Activated naive CD8-positive, alpha-beta T cell treated with anti-CD3 and anti-CD28 coated beads, Interleukin-2, amount 50 U/mL, for 24 hours (primary cell): Measurements from ENCODE around the gene PRR13.

Experiments used
- ATAC-seq: fragments of 150-1000 bp; cut with Tn5 transposase; one replicate; pipeline ENCODE4 v1.10.0; 2021
- DNase-seq: peaks from one replicate; pipeline ENCODE4 v3.0.0; 2021
- H3K27ac Mint-ChIP-seq: one replicate; pipeline ENCODE4 v1.8.0; 2021; ENCODE audit warnings: mild to moderate bottlenecking, mixed read lengths
- H3K27me3 Mint-ChIP-seq: one replicate; pipeline ENCODE4 v1.8.0; 2021; ENCODE audit warnings: mixed read lengths
- H3K36me3 Mint-ChIP-seq: one replicate; pipeline ENCODE4 v1.8.0; 2021; ENCODE audit warnings: low read depth, mixed read lengths
- H3K4me1 Mint-ChIP-seq: one replicate; pipeline ENCODE4 v1.8.0; 2021; ENCODE audit warnings: mixed read lengths
- H3K4me3 Mint-ChIP-seq: one replicate; pipeline ENCODE4 v1.8.0; 2021; ENCODE audit warnings: mild to moderate bottlenecking, moderate library complexity, mixed read lengths
- H3K9me3 Mint-ChIP-seq: one replicate; pipeline ENCODE4 v1.8.0; 2021; ENCODE audit warnings: mixed read lengths

PRR13 gene

GRCh38 chr12:53453953-53454640 is 12.6 kb downstream of the PRR13 start:
- H3K4me1 Mint-ChIP-seq: peaks cover 53% of the 10 kb centered on the region
- DNase-seq (no peak), ATAC-seq (no peak)
- peak overlapping the region; percentile 97 for H3K4me3 Mint-ChIP-seq
- peaks cover 63% of the 10 kb centered on the region for H3K36me3 Mint-ChIP-seq
- no peaks in the 10 kb centered on the region for H3K27me3 Mint-ChIP-seq
- H3K27ac Mint-ChIP-seq: peak overlapping the region; percentile 99
- no peaks in the 10 kb centered on the region for H3K9me3 Mint-ChIP-seq

GRCh38 chr12:53454707-53455106 is 13.2 kb downstream of the PRR13 start:
- H3K27ac Mint-ChIP-seq: peak overlapping the region; percentile 99
- DNase-seq (no peak), ATAC-seq (no peak)
- no peaks in the 10 kb centered on the region for H3K27me3 Mint-ChIP-seq
- peaks cover 56% of the 10 kb centered on the region for H3K4me1 Mint-ChIP-seq
- peak overlapping the region; percentile 97 for H3K4me3 Mint-ChIP-seq
- no peaks in the 10 kb centered on the region for H3K9me3 Mint-ChIP-seq
- H3K36me3 Mint-ChIP-seq: peaks cover 67% of the 10 kb centered on the region

GRCh38 chr12:53456654-53457366 is 15.3 kb downstream of the PRR13 start:
- peaks cover 65% of the 10 kb centered on the region for H3K4me1 Mint-ChIP-seq
- no peaks in the 10 kb centered on the region for H3K27me3 Mint-ChIP-seq
- no peak for DNase-seq
- no peak overlapping the region for H3K4me3 Mint-ChIP-seq
- H3K27ac Mint-ChIP-seq: no peak overlapping the region
- no peaks in the 10 kb centered on the region for H3K9me3 Mint-ChIP-seq
- peaks cover 85% of the 10 kb centered on the region for H3K36me3 Mint-ChIP-seq
- no peak for ATAC-seq

- H3K4me1 Mint-ChIP-seq: peaks cover 66% of the 10 kb centered on the region
- peak overlapping the region; percentile 62 for H3K27ac Mint-ChIP-seq
- no peak for ATAC-seq
These were observed 17.6 kb downstream of the PRR13 start for GRCh38 chr12:53459097-53459496.

GRCh38 chr12:53461059-53461458 is 19.5 kb downstream of the PRR13 start:
- no peak for DNase-seq
- no peak overlapping the region for H3K4me3 Mint-ChIP-seq
- peaks cover 90% of the 10 kb centered on the region for H3K36me3 Mint-ChIP-seq

More at GRCh38 chr12:53459097-53459496, 17.6 kb downstream of the PRR13 start:
- DNase-seq: no peak
- Mint-ChIP-seq H3K27me3 (no peaks in the 10 kb centered on the region), H3K36me3 (peaks cover 93% of the 10 kb centered on the region), H3K4me3 (no peak overlapping the region), H3K9me3 (no peaks in the 10 kb centered on the region)

GRCh38 chr12:53461591-53461990 is 20.1 kb downstream of the PRR13 start:
- Mint-ChIP-seq H3K4me1 (peaks cover 51% of the 10 kb centered on the region), H3K36me3 (peaks cover 90% of the 10 kb centered on the region), H3K4me3 (no peak overlapping the region), H3K27ac (peak overlapping the region; percentile 75), H3K27me3 (no peaks in the 10 kb centered on the region), H3K9me3 (no peaks in the 10 kb centered on the region)
- DNase-seq (no peak), ATAC-seq (no peak)

More at GRCh38 chr12:53461059-53461458, 19.5 kb downstream of the PRR13 start:
- Mint-ChIP-seq H3K27ac (peak overlapping the region; percentile 75), H3K9me3 (no peaks in the 10 kb centered on the region), H3K4me1 (peaks cover 53% of the 10 kb centered on the region), H3K27me3 (no peaks in the 10 kb centered on the region)
- no peak for ATAC-seq

- Mint-ChIP-seq H3K4me1 (peaks cover 50% of the 10 kb centered on the region), H3K27me3 (no peaks in the 10 kb centered on the region), H3K27ac (peak overlapping the region; percentile 53), H3K9me3 (no peaks in the 10 kb centered on the region), H3K36me3 (peaks cover 94% of the 10 kb centered on the region), H3K4me3 (no peak overlapping the region)
- DNase-seq: no peak
- ATAC-seq: no peak
These were observed 21.4 kb downstream of the PRR13 start for GRCh38 chr12:53462935-53463334.

GRCh38 chr12:53463802-53464560 is 22.4 kb downstream of the PRR13 start:
- H3K4me1 Mint-ChIP-seq: peaks cover 45% of the 10 kb centered on the region
- peak overlapping the region; percentile 26 for H3K27ac Mint-ChIP-seq
- no peaks in the 10 kb centered on the region for H3K9me3 Mint-ChIP-seq
- no peak overlapping the region for H3K4me3 Mint-ChIP-seq
- H3K36me3 Mint-ChIP-seq: peaks cover 93% of the 10 kb centered on the region
- H3K27me3 Mint-ChIP-seq: no peaks in the 10 kb centered on the region
- DNase-seq: no peak
- no peak for ATAC-seq

- no peaks in the 10 kb centered on the region for H3K27me3 Mint-ChIP-seq
- peak overlapping the region; percentile 31 for H3K27ac Mint-ChIP-seq
- DNase-seq (no peak), ATAC-seq (no peak)
- H3K4me3 Mint-ChIP-seq: no peak overlapping the region
- no peaks in the 10 kb centered on the region for H3K9me3 Mint-ChIP-seq
- H3K4me1 Mint-ChIP-seq: peaks cover 39% of the 10 kb centered on the region
- peaks cover 92% of the 10 kb centered on the region for H3K36me3 Mint-ChIP-seq
These were observed 23.3 kb downstream of the PRR13 start for GRCh38 chr12:53464685-53465418.

GRCh38 chr12:53465679-53466078 is 24.1 kb downstream of the PRR13 start:
- ATAC-seq: no peak
- DNase-seq: no peak
- Mint-ChIP-seq H3K27me3 (no peaks in the 10 kb centered on the region), H3K27ac (peak overlapping the region; percentile 15), H3K4me3 (no peak overlapping the region), H3K9me3 (no peaks in the 10 kb centered on the region), H3K4me1 (peaks cover 32% of the 10 kb centered on the region), H3K36me3 (peaks cover 88% of the 10 kb centered on the region)

- no peaks in the 10 kb centered on the region for H3K9me3 Mint-ChIP-seq
- H3K36me3 Mint-ChIP-seq: peaks cover 85% of the 10 kb centered on the region
- H3K27me3 Mint-ChIP-seq: no peaks in the 10 kb centered on the region
- no peak overlapping the region for H3K4me3 Mint-ChIP-seq
- peak overlapping the region; percentile 59 for H3K27ac Mint-ChIP-seq
- H3K4me1 Mint-ChIP-seq: peaks cover 30% of the 10 kb centered on the region
- ATAC-seq (no peak), DNase-seq (no peak)
These were observed 25.1 kb downstream of the PRR13 start for GRCh38 chr12:53466640-53467039.

GRCh38 chr12:53467082-53467481 is 25.5 kb downstream of the PRR13 start:
- peak overlapping the region; percentile 59 for H3K27ac Mint-ChIP-seq
- DNase-seq (no peak), ATAC-seq (no peak)
- no peaks in the 10 kb centered on the region for H3K27me3 Mint-ChIP-seq
- H3K9me3 Mint-ChIP-seq: no peaks in the 10 kb centered on the region
- peaks cover 33% of the 10 kb centered on the region for H3K4me1 Mint-ChIP-seq
- H3K4me3 Mint-ChIP-seq: no peak overlapping the region
- H3K36me3 Mint-ChIP-seq: peaks cover 85% of the 10 kb centered on the region

GRCh38 chr12:53467880-53468279 is 26.3 kb downstream of the PRR13 start:
- no peaks in the 10 kb centered on the region for H3K27me3 Mint-ChIP-seq
- H3K9me3 Mint-ChIP-seq: no peaks in the 10 kb centered on the region
- no peak for DNase-seq
- ATAC-seq: no peak
- no peak overlapping the region for H3K4me3 Mint-ChIP-seq
- H3K27ac Mint-ChIP-seq: peak overlapping the region; percentile 75
- H3K4me1 Mint-ChIP-seq: peaks cover 33% of the 10 kb centered on the region
- H3K36me3 Mint-ChIP-seq: peaks cover 83% of the 10 kb centered on the region

- H3K4me1 Mint-ChIP-seq: peaks cover 29% of the 10 kb centered on the region
- no peaks in the 10 kb centered on the region for H3K9me3 Mint-ChIP-seq
- DNase-seq: no peak
- H3K36me3 Mint-ChIP-seq: peaks cover 81% of the 10 kb centered on the region
- no peak for ATAC-seq
- H3K27ac Mint-ChIP-seq: peak overlapping the region; percentile 75
- H3K27me3 Mint-ChIP-seq: no peaks in the 10 kb centered on the region
- no peak overlapping the region for H3K4me3 Mint-ChIP-seq
These were observed 26.7 kb downstream of the PRR13 start for GRCh38 chr12:53468282-53468681.
